IPS-15b (cell line): Measurements from ENCODE around the gene SKAP1.

Experiments
- H3K27me3 ChIP-seq: one replicate; pipeline ENCODE4 v1.6.1; 2013; ENCODE audit warnings: low read length; ENCODE audit not compliant: control insufficient read depth, insufficient read depth
- H3K36me3 ChIP-seq: one replicate; pipeline ENCODE4 v1.6.1; 2013; ENCODE audit warnings: low read length; ENCODE audit not compliant: control insufficient read depth, insufficient read depth
- H3K4me1 ChIP-seq: one replicate; pipeline ENCODE4 v1.6.1; 2013; ENCODE audit warnings: mild to moderate bottlenecking, low read length; ENCODE audit not compliant: control insufficient read depth, insufficient read depth
- H3K4me3 ChIP-seq: one replicate; pipeline ENCODE4 v1.5.1; 2013; ENCODE audit warnings: low read depth, low read length
- H3K9ac ChIP-seq: one replicate; pipeline ENCODE4 v1.6.1; 2013; ENCODE audit warnings: low read depth, mild to moderate bottlenecking, low read length
- H3K9me3 ChIP-seq: one replicate; pipeline ENCODE4 v1.6.1; 2013; ENCODE audit warnings: mild to moderate bottlenecking, low read length; ENCODE audit not compliant: control insufficient read depth, insufficient read depth

SKAP1 gene

GRCh38 chr17:48330887-48331286, 99.1 kb downstream of the SKAP1 start:
- Histone ChIP-seq H3K9me3 (no peaks in the 10 kb centered on the region), H3K36me3 (no peaks in the 10 kb centered on the region), H3K4me1 (no peaks in the 10 kb centered on the region), H3K9ac (no peak overlapping the region), H3K27me3 (no peaks in the 10 kb centered on the region), H3K4me3 (no peak overlapping the region)

GRCh38 chr17:48330421-48330820, 99.6 kb downstream of the SKAP1 start:
- H3K4me3 ChIP-seq, result no peak overlapping the region
- H3K9me3 ChIP-seq, result no peaks in the 10 kb centered on the region
- no peaks in the 10 kb centered on the region for H3K36me3 ChIP-seq
- H3K27me3 ChIP-seq, result no peaks in the 10 kb centered on the region
- no peaks in the 10 kb centered on the region for H3K4me1 ChIP-seq
- no peak overlapping the region for H3K9ac ChIP-seq

GRCh38 chr17:48328457-48328856, 101.6 kb downstream of the SKAP1 start:
- no peak overlapping the region for H3K9ac ChIP-seq
- no peaks in the 10 kb centered on the region for H3K27me3 ChIP-seq
- H3K4me1 ChIP-seq, result no peaks in the 10 kb centered on the region
- no peak overlapping the region for H3K4me3 ChIP-seq
- H3K9me3 ChIP-seq, result no peaks in the 10 kb centered on the region
- no peaks in the 10 kb centered on the region for H3K36me3 ChIP-seq

GRCh38 chr17:48326310-48326709, 103.7 kb downstream of the SKAP1 start:
- Histone ChIP-seq H3K9ac (no peak overlapping the region), H3K27me3 (no peaks in the 10 kb centered on the region), H3K9me3 (no peaks in the 10 kb centered on the region), H3K36me3 (no peaks in the 10 kb centered on the region), H3K4me3 (no peak overlapping the region), H3K4me1 (no peaks in the 10 kb centered on the region)

- no peaks in the 10 kb centered on the region for H3K36me3 ChIP-seq
- no peak overlapping the region for H3K4me3 ChIP-seq
Observed at GRCh38 chr17:48322060-48322459, 108.0 kb downstream of the SKAP1 start.

GRCh38 chr17:48317732-48318131, 112.3 kb downstream of the SKAP1 start:
- Histone ChIP-seq H3K9me3 (no peaks in the 10 kb centered on the region), H3K4me1 (no peaks in the 10 kb centered on the region), H3K27me3 (no peaks in the 10 kb centered on the region), H3K36me3 (no peaks in the 10 kb centered on the region), H3K9ac (no peak overlapping the region), H3K4me3 (no peak overlapping the region)

More at GRCh38 chr17:48322060-48322459, 108.0 kb downstream of the SKAP1 start:
- H3K9me3 ChIP-seq, result no peaks in the 10 kb centered on the region
- no peaks in the 10 kb centered on the region for H3K4me1 ChIP-seq
- H3K27me3 ChIP-seq, result no peaks in the 10 kb centered on the region
- no peak overlapping the region for H3K9ac ChIP-seq

GRCh38 chr17:48314716-48315115, 115.3 kb downstream of the SKAP1 start:
- Histone ChIP-seq H3K4me3 (no peak overlapping the region), H3K9me3 (no peaks in the 10 kb centered on the region), H3K4me1 (no peaks in the 10 kb centered on the region), H3K9ac (no peak overlapping the region), H3K36me3 (no peaks in the 10 kb centered on the region), H3K27me3 (no peaks in the 10 kb centered on the region)

GRCh38 chr17:48313096-48313755, 116.8 kb downstream of the SKAP1 start:
- Histone ChIP-seq H3K36me3 (no peaks in the 10 kb centered on the region), H3K4me1 (no peaks in the 10 kb centered on the region), H3K9ac (no peak overlapping the region), H3K4me3 (no peak overlapping the region), H3K9me3 (no peaks in the 10 kb centered on the region), H3K27me3 (no peaks in the 10 kb centered on the region)

- H3K9me3 ChIP-seq, result no peaks in the 10 kb centered on the region
- H3K9ac ChIP-seq, result no peak overlapping the region
- no peaks in the 10 kb centered on the region for H3K36me3 ChIP-seq
- no peaks in the 10 kb centered on the region for H3K27me3 ChIP-seq
- no peaks in the 10 kb centered on the region for H3K4me1 ChIP-seq
- no peak overlapping the region for H3K4me3 ChIP-seq
Observed at GRCh38 chr17:48311324-48311723, 118.7 kb downstream of the SKAP1 start.

GRCh38 chr17:48310748-48311213, 119.2 kb downstream of the SKAP1 start:
- no peaks in the 10 kb centered on the region for H3K36me3 ChIP-seq
- H3K4me3 ChIP-seq, result peak overlapping the region; percentile 26
- no peaks in the 10 kb centered on the region for H3K9me3 ChIP-seq
- H3K27me3 ChIP-seq, result no peaks in the 10 kb centered on the region
- H3K9ac ChIP-seq, result no peak overlapping the region
- H3K4me1 ChIP-seq, result no peaks in the 10 kb centered on the region

GRCh38 chr17:48308581-48308980, 121.4 kb downstream of the SKAP1 start:
- H3K9ac ChIP-seq, result no peak overlapping the region
- H3K27me3 ChIP-seq, result no peaks in the 10 kb centered on the region
- no peak overlapping the region for H3K4me3 ChIP-seq
- no peaks in the 10 kb centered on the region for H3K36me3 ChIP-seq
- H3K4me1 ChIP-seq, result no peaks in the 10 kb centered on the region
- no peaks in the 10 kb centered on the region for H3K9me3 ChIP-seq

GRCh38 chr17:48307814-48308411, 122.1 kb downstream of the SKAP1 start:
- Histone ChIP-seq H3K36me3 (no peaks in the 10 kb centered on the region), H3K4me1 (no peaks in the 10 kb centered on the region), H3K9ac (no peak overlapping the region), H3K4me3 (no peak overlapping the region), H3K27me3 (no peaks in the 10 kb centered on the region), H3K9me3 (no peaks in the 10 kb centered on the region)
